H4 (cell line): ENCODE measurements around the gene PACS2. TPM values are rescaled to one million over a fixed set of nuclear protein-coding genes. Genes with fewer than 3 reads are reported as not detected.
A peak's percentile ranks its signal among the peaks of the same experiment; 100 is the strongest.

Source experiments
- DNase-seq: peaks from one replicate; pipeline ENCODE4 v3.0.0-alpha.2; 2015; ENCODE audit warnings: low spot score
- total RNA-seq: library from RNA; depleted of rRNA; stranded (reverse); fragments of >200 nt; shearing (Covaris generic); gene quantifications from 2 replicates; pipeline ENCODE4 v1.2.3, GENCODE V29; 2014

The PACS2 gene
- total RNA-seq, 1 experiment from 2014 or later, result 12.6 TPM

DNA sequence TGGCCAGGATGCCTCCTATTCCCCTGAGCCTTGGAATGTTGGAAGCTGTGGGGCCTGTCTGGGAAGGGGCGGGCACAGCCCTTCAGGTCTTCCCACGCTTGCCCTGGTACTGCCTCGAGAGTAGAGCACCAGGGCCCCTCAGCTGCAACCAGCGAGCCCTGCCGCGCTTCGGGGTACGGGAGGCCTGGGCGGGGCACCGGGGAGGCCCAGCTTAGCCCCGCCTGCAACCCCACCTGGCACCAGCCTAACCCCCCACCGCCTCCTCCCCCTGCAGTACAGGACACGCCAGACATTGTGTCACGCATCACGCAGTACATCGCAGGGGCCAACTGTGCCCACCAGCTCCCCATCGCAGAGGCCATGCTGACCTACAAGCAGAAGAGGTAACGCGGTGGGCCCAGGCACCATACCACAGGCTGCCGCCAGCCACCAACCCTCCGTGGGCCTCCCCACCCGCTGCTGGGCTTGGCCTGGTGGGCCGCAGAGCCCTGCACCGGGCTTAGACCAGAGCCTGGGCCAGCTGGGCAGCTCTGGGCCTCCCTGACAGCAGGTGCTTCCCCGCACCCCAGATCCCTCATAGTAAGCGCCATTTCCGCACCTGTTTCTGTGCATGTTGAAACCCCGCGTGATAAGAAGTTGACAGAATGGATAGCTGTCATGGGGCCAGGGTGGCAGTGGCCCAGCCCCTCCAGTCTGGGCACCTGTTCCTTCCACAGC, 70.2 kb downstream of the PACS2 start:
- no peak for DNase-seq

- no peak for DNase-seq
Observed at GRCh38 chr14:105385322-105385637, 70.7 kb downstream of the PACS2 start.

DNA sequence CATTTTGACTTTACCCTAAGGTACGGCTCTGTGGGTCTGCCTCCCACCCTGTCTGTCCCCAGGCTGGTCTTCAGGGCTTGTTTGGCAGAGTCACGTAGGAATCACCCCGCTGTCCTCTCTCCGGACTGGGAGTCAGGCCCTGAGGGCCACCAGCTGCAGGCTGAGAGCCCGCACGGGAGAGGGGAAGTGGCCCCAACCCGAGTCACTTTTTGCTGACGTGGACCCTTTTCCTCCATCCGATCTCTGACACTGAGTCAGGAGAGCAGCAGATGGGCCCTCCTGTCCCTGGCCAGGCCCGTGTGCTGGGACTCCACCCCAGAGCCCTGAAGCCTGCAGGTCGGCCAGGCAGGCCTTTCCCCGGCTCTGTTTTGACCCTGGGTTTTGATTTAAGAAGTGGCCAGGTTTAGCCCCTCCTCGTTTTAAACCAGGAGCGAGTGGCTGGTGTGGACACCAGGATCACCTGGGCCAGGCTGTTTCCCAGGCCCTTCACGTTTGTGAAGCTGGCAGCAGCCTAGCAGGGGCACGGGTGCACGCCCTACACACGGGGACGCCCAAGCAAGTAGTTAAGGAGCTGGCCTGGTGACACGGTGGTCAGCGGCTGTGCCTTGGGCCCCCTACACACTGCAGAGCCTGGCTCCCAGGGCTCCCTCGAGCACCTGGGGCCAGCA, 71.3 kb downstream of the PACS2 start:
- no peak for DNase-seq

- no peak for DNase-seq
Observed at GRCh38 chr14:105386581-105387529, 72.3 kb downstream of the PACS2 start.

DNA sequence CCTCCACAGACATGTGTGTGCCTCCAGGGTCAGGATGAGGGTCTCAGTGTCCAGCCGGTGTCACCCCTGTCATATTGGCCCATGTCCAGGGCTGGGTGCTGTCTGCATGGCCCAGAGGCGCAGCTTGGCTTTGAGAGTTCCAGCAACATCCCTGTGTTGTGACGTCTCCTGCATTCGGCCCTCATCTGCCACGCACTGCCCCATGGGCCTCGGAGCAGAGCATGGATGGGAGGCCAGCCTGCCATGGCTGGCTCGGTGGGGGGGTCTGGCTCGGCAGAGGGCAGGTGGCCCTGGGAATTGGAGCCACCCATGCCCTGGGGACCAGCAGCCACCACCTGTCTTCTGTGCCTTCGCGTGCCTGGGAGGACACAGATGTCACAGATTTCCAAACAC, 73.0 kb downstream of the PACS2 start:
- DNase-seq, result no peak

DNA sequence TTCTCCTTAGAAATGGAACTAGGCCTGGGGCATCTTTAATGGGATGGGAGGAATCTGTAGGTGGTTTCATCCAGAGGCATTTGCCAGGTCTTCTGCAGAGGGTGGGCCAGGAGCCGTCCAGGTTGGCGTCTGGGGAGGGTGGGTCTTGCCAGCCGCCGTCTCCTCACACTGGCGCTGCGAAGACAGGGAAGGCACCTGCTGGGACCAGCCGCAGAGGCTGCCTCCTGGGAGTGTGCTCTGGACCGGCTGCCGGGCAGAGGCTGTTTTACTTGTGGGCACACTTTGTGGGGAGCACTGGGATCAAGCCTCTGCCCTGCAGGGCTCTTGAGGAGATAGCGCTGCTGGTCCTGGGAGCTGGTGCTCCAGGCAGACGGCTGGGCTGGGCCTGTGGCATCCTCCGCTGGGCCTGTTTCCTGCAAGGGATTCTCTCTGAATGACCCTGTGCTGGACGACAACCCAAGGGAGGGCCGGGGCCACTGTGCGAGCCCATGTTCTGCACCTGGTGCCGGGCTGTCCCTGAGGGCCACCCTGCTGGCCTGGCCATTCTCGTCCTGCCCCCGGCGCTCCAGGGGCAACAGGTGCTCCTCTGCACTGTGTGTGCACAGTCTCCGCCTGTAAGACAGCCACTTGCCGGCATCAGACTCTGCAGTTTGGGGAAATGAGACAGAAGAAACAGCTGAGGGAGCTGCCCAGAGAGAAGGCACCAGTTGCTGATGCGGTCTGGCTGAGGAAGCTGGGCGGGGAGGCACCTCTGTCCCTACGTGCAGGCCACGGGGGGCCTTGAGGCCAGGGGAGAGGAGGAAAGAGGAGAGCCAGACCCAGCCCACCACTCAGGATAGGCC, 73.8 kb downstream of the PACS2 start:
- no peak for DNase-seq

GRCh38 chr14:105388976-105389375, 74.4 kb downstream of the PACS2 start:
- no peak for DNase-seq

- DNase-seq, result no peak
Observed at GRCh38 chr14:105389534-105389933, 75.0 kb downstream of the PACS2 start.

GRCh38 chr14:105389976-105390848, 75.7 kb downstream of the PACS2 start:
- no peak for DNase-seq

- DNase-seq, result no peak
Observed at GRCh38 chr14:105390849-105391500, 76.4 kb downstream of the PACS2 start.

DNA sequence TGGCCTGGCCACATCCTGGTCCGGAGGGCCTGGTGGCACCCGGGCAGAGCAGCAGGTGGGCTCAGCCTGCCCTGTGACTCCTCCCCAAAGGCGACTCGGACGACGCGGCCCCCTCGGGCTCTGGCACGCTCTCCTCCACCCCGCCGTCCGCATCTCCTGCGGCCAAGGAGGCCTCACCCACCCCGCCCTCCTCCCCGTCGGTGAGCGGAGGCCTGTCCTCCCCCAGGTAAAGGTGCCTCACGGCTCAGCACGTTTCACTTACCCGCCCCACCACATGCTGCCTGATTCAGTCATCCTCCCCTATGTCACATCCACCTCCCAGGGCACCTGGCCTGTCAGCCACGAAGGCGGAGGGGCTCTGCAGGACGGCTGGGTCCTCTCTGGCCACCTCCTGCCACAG, 77.0 kb downstream of the PACS2 start:
- DNase-seq, result no peak

DNA sequence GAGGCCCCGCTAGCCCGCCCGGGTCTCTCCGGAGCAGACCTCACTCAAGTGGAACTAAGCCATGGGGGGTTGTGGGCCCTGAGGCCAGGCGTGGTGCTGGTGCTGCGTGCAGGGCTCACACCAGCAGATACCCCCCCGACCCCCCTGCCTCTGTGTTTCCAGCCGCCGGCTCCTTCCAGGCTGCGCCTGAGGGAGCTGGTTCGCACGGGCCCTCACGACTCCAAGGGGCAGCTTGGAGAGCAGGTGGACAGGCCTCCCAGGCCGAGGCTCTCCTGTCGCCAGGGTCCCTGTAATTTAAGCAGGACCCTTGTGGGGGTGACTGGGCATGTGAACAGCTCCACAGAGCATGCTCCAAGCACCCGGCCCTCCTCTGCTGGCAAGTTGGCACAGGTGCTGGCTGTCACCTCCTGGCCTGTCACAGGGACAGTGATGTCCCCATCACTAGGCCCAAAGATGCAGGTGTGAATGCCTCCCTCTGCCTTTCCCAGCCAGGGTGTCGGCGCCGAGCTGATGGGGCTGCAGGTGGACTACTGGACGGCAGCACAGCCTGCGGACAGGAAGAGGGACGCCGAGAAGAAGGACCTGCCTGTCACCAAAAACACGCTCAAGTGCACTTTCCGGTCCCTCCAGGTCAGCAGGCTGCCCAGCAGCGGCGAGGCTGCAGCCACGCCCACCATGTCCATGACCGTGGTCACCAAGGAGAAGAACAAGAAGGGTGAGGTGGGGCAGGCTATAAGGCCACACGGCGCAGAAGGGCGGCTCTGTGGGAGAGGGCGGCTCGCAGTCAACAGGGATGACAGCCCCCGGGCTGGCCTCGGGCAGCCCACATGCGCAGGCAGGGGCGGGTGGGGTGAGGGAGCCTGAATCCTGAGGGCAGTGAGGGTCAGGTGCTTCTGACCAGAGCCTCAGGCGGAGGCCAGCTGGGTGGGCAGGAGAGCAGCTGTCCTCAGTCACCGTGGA, 77.9 kb downstream of the PACS2 start:
- DNase-seq, result no peak

GRCh38 chr14:105393151-105393550, 78.6 kb downstream of the PACS2 start:
- DNase-seq, result no peak

- DNase-seq, result no peak
Observed at GRCh38 chr14:105394714-105395537, 80.4 kb downstream of the PACS2 start.

GRCh38 chr14:105395538-105395854, 80.9 kb downstream of the PACS2 start:
- DNase-seq, result no peak

GRCh38 chr14:105397350-105397931, 82.9 kb downstream of the PACS2 start:
- no peak for DNase-seq

GRCh38 chr14:105398044-105398725, 83.6 kb downstream of the PACS2 start, which contains the start of gene TEX22:
Gene TEX22 (plus strand): TSS chr14:105398538. CDS start chr14:105399341, 803 bp downstream.
- DNase-seq, result peak; percentile 50
